ENCODE measurements around the gene FAM174A.
A peak's percentile ranks its signal among the peaks of the same experiment; 100 is the strongest.
"Not testable (repeated sequence)": the region's sequence is repeated elsewhere in the genome, so short reads cannot be mapped to it uniquely, and the experiment has no call there.

FAM174A gene

GRCh38 chr5:100575815-100576214 lies 40.6 kb downstream of the FAM174A start:
- DNase-seq: no peak

- DNase-seq: no peak
These were observed 41.1 kb downstream of the FAM174A start for GRCh38 chr5:100576217-100576751.

- DNase-seq: no peak
These were observed 42.3 kb downstream of the FAM174A start for GRCh38 chr5:100577506-100577905.

- DNase-seq: no peak
These were observed 48.9 kb downstream of the FAM174A start for GRCh38 chr5:100584069-100584468.

- DNase-seq: no peak
These were observed 49.7 kb downstream of the FAM174A start for GRCh38 chr5:100584889-100585288.

GRCh38 chr5:100590867-100591266 lies 55.7 kb downstream of the FAM174A start:
- no peak for DNase-seq

- DNase-seq: peak in 2 of 56 donors; percentile 0 to 1
These were observed 60.1 kb downstream of the FAM174A start for GRCh38 chr5:100595152-100595811.

- DNase-seq: no peak
These were observed 60.6 kb downstream of the FAM174A start for GRCh38 chr5:100595812-100596173.

GRCh38 chr5:100598446-100598845 lies 63.3 kb downstream of the FAM174A start:
- no peak for DNase-seq

- no peak for DNase-seq
These were observed 65.3 kb downstream of the FAM174A start for GRCh38 chr5:100600298-100600994.

GRCh38 chr5:100603141-100603540 lies 68.0 kb downstream of the FAM174A start:
- no peak for DNase-seq

- not testable (repeated sequence) for DNase-seq
These were observed 68.8 kb downstream of the FAM174A start for GRCh38 chr5:100604021-100604420.

GRCh38 chr5:100609594-100609993 lies 74.4 kb downstream of the FAM174A start:
- DNase-seq: no peak

- DNase-seq: no peak
These were observed 79.1 kb downstream of the FAM174A start for GRCh38 chr5:100614308-100614707.

GRCh38 chr5:100615362-100615761 lies 80.2 kb downstream of the FAM174A start:
- DNase-seq: no peak

GRCh38 chr5:100616291-100616690 lies 81.1 kb downstream of the FAM174A start:
- no peak for DNase-seq

GRCh38 chr5:100616981-100617380 lies 81.8 kb downstream of the FAM174A start:
- DNase-seq: no peak

GRCh38 chr5:100623719-100624118 lies 88.5 kb downstream of the FAM174A start:
- DNase-seq: no peak

- DNase-seq: no peak
These were observed 99.9 kb downstream of the FAM174A start for GRCh38 chr5:100634937-100635534.

Measured in nucleus accumbens (tissue), 56 donors.